GM18508 (cell line): ENCODE results near the gene POTEG.
"Not testable (repeated sequence)": the region's sequence is repeated elsewhere in the genome, so short reads cannot be mapped to it uniquely, and the experiment has no call there.

Source experiments
- ATAC-seq: cut with Tn5 transposase; IDR thresholded peaks from one replicate; pipeline ENCODE4 v1.9.1; 2021; ENCODE audit warnings: moderate number of reproducible peaks; ENCODE audit not compliant: insufficient read depth, unreplicated experiment

POTEG gene

GRCh38 chr14:19380137-19380536, 54.0 kb downstream of the POTEG start:
- not testable (repeated sequence) for ATAC-seq

- ATAC-seq, result not testable (repeated sequence)
Observed at GRCh38 chr14:19374451-19374903, 59.7 kb downstream of the POTEG start.

- not testable (repeated sequence) for ATAC-seq
Observed at GRCh38 chr14:19372813-19373500, 61.2 kb downstream of the POTEG start.

GRCh38 chr14:19371767-19372166, 62.4 kb downstream of the POTEG start:
- ATAC-seq, result not testable (repeated sequence)

GRCh38 chr14:19362803-19363202, 71.3 kb downstream of the POTEG start:
- ATAC-seq, result not testable (repeated sequence)

- not testable (repeated sequence) for ATAC-seq
Observed at GRCh38 chr14:19362323-19362722, 71.8 kb downstream of the POTEG start.

GRCh38 chr14:19361636-19362253, 72.4 kb downstream of the POTEG start:
- ATAC-seq, result not testable (repeated sequence)

- not testable (repeated sequence) for ATAC-seq
Observed at GRCh38 chr14:19360937-19361635, 73.1 kb downstream of the POTEG start.
